DOHH2 (cell line): ENCODE data around the gene TRMT44.

Experiments used
- EZH2phosphoT487 ChIP-seq: fragments of 200-600 bp; sonication (generic); IDR thresholded peaks from 2 replicates; pipeline ENCODE4 v1.6.1; 2017; ENCODE audit warnings: borderline replicate concordance, mild to moderate bottlenecking, antibody characterized with exemption, low read length, moderate library complexity, mixed read lengths
- TF ChIP-seq, protein P1 (sequence below): fragments of 200-600 bp; sonication (generic); IDR thresholded peaks from one replicate; pipeline ENCODE4 v1.5.1; 2014; ENCODE audit warnings: antibody characterized with exemption, mild to moderate bottlenecking, low read depth, low read length; ENCODE audit not compliant: poor library complexity, severe bottlenecking

DNA sequence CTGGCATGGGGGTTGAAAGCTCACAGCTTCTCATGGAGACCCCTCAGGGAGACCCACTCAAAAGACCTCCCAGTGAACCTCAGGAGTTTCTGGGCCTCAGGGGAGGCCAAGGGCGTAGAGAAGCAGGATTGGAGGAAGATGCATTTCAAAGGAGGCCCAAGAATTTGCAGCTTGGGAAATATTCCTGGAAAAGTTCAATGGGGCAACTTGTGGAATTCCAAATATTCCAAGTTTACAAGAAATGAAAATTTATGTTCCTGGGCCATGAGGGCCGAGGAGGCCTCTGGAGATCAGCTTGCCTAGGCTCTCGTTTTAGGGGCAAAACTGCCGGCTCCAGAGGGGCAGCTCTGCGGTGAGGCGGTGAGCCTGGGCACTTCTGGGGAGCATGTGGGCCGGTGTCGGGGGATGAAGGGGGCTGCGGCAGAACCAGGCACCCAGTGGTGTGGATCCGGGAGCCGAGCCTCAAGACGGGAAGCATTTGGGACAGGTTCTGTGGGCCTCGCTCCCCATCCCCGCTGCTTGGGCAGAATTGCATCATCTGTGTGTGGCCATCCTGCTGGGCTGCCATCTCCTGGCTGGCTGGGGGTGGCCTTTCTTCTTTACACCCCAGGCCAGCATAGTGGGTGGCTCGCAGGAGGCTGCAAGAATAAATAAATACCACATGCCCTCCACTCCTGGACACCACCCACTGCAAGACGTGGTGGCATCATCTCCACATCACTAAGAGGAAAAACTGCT lies 85.0 kb downstream of the TRMT44 start:
- TF ChIP-seq, protein P1, sequence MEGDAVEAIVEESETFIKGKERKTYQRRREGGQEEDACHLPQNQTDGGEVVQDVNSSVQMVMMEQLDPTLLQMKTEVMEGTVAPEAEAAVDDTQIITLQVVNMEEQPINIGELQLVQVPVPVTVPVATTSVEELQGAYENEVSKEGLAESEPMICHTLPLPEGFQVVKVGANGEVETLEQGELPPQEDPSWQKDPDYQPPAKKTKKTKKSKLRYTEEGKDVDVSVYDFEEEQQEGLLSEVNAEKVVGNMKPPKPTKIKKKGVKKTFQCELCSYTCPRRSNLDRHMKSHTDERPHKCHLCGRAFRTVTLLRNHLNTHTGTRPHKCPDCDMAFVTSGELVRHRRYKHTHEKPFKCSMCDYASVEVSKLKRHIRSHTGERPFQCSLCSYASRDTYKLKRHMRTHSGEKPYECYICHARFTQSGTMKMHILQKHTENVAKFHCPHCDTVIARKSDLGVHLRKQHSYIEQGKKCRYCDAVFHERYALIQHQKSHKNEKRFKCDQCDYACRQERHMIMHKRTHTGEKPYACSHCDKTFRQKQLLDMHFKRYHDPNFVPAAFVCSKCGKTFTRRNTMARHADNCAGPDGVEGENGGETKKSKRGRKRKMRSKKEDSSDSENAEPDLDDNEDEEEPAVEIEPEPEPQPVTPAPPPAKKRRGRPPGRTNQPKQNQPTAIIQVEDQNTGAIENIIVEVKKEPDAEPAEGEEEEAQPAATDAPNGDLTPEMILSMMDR = no peak
- TF ChIP-seq EZH2phosphoT487 = no peak
